OCI-M1 (cell line): ENCODE measurements around the gene EDA.
A peak's percentile ranks its signal among the peaks of the same experiment; 100 is the strongest.
"Not testable (repeated sequence)": the region's sequence is repeated elsewhere in the genome, so short reads cannot be mapped to it uniquely, and the experiment has no call there.

Experiments
- DNase-seq: peaks from one replicate; lab custom pipeline; 2025; lab: John Stamatoyannopoulos, UW

EDA gene

GRCh38 chrX:69959712-69960111, 343.8 kb downstream of the EDA start:
- DNase-seq, result no peak

- DNase-seq, result no peak
Measured at GRCh38 chrX:69961365-69962072, 345.6 kb downstream of the EDA start.

- DNase-seq, result peak; percentile 35
Measured at GRCh38 chrX:69968950-69969349, 353.0 kb downstream of the EDA start.

- DNase-seq, result no peak
Measured at GRCh38 chrX:69969460-69969859, 353.5 kb downstream of the EDA start.

DNA sequence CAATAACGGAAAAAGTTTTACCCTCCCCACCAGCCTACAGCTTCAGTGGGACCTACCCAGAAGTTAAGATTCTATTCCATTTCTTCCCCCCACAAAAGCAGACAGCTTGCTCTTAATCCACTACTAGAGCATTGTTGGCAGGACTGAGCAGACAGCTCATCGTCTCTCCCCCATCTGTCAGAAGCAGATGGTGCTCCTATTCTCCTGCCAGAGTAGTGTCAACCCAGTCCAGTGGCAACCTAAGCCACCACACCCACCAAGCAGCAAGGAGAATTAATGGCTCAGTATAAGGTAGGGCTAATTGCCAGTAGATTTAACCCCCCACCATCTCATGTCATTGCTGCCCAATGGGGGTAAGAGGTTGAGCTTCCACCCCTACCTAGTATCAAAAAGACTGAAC, 371.8 kb downstream of the EDA start:
- no peak for DNase-seq

DNA sequence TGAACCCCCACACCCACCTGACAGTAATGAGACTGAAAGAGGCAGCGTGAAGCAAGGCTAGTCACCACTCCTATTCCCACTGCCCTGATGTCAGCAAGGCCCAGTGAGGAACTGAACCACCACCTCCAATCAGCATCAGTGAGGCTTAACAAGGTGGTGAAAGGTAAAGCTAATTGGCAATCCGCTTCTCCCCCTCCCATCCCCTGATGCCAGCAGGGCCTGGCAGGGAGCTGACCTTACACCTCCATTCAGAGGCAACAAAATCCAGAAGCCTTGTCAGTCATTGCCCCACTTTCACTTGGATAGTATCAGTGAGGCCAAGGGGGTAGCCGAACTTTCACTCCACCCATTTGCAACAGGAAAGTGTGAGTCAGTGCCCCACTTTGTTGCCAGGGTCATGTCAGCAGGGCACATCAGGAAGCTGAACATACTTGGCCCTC, 373.1 kb downstream of the EDA start:
- DNase-seq, result no peak

- DNase-seq, result no peak
Measured at GRCh38 chrX:69991685-69992084, 375.8 kb downstream of the EDA start.

- DNase-seq, result no peak
Measured at GRCh38 chrX:69993494-69993893, 377.6 kb downstream of the EDA start.

GRCh38 chrX:69995362-69996112, 379.6 kb downstream of the EDA start:
- DNase-seq, result no peak

DNA sequence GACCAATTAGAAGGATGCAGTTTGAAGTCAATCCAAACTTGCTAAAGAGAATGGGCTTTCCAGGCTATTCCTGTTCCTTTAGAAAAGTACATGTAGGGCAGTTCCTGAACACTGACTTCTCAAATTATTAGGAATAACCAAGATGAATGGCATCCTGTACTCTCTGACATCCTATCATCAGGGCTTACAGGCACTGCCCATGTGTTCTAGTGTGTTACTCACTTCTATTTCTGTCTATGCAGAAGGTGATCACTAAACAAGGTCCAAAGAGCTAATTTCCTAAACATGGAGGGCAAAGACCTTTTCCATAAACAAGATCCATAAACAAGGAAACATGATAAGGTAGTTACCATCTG, 380.2 kb downstream of the EDA start:
- DNase-seq, result no peak

DNA sequence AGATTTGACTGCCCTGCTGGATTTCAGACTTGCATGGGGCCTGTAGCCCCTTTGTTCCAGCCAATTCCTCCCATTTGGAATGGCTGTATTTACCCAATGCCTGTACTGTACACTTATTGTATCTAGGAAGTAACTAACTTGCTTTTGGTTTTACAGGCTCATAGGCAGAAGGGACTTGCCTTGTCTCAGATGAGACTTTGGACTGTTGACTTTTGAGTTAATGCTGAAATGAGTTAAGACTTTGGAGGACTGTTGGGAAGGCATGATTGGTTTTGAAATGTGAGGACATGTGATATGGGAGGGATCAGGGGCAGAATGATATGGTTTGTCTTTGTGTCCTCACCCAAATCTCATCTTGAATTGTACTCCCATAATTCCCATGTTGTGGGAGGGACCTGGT, 382.4 kb downstream of the EDA start:
- not testable (repeated sequence) for DNase-seq

DNA sequence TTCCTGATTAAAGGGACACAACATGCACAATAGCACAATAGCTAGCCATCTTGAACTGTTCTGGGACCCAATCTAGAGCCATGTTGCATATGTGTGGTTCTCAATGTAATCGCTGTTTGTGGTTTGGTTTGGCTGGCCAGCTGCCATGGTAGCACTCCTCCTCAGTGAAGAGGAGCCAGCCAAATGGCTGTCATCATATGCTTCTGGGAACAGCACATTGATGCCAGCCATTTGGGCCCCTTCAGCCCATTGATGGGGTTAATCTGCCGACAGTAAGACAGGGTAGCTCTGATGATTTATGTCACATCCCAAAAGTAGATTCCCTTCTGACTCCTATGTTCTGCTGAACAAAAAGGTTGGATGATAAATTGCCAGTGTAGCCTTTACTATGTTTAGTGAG, 385.4 kb downstream of the EDA start:
- peak; percentile 10 for DNase-seq

GRCh38 chrX:70001708-70002341, 385.9 kb downstream of the EDA start:
- DNase-seq, result no peak

DNA sequence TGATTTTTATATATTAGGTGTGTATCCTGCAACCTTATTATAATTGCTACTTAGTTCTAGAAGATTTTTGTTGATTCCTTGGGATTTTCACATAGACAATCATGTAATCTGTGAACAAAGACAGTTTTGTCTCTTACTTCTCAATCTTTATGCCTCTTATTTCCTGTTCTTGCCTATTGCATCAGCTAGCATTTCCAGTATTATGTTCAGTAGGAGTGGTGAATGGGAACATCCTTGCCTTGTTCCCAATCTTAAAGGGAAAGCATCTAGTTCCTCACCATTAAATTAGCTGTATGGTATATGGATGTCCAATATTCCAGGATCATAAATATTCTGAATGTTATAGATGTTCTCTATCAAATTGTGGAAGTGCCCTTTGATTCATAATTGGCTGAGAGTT, 392.0 kb downstream of the EDA start:
- DNase-seq, result no peak

GRCh38 chrX:70009049-70009448, 393.1 kb downstream of the EDA start:
- DNase-seq, result no peak

DNA sequence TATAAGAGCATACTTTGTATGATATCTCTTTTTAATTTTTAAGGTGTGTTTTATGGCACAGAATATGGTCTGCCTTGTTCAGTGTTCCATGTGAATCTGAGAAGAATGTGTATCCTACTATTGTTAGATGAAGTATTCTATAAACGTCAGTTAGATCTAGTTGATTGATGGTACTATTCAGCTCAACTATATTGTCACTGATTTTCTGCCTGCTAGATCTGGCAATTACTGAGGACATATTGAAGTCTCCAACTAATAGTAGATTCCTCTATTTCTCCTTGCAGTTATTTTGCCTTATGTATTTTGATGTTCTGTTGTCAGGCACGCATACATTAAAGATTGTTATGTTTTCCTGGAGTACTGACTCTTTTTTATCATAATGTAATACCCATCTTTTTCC, 394.1 kb downstream of the EDA start:
- DNase-seq, result no peak

GRCh38 chrX:70012756-70013155, 396.8 kb downstream of the EDA start:
- no peak for DNase-seq

GRCh38 chrX:70013466-70014381, 397.8 kb downstream of the EDA start:
- DNase-seq, result no peak

- peak; percentile 60 for DNase-seq
Measured at GRCh38 chrX:70016513-70016912, 400.6 kb downstream of the EDA start.

GRCh38 chrX:70022616-70023015, 406.7 kb downstream of the EDA start:
- no peak for DNase-seq

DNA sequence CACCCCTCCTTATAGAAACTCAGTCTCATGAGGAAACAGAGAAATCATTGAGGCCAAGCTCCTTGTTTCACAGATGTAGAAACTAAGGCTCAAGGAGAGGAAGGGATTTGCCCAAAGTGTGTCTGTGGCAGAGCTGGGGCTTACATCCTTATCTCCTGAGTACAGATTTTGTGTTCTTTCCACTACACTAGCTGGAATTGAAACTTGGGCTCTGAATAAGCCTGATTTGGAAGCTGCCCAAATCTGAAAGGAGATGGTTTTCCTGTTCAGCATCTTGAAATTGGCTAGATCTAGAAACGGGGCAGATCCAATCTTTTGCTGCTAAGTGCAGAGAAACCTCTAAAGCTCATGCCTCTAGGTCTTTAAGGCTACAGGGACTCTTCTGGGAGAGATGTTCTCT, 409.6 kb downstream of the EDA start:
- peak; percentile 0 for DNase-seq
